CD4-positive, alpha-beta memory T cell (primary cell): Measurements from ENCODE around the gene ITPA. TPM values are rescaled to one million over a fixed set of nuclear protein-coding genes. Genes with fewer than 3 reads are reported as not detected.

Experiments
- CTCF ChIA-PET: fragments of 350-600 bp; sonication (Branson Sonifier 250); formaldehyde crosslinking; loops from one replicate; lab custom pipeline; 2021; ENCODE audit warnings: inconsistent platforms; ENCODE audit not compliant: partially characterized antibody; lab: Charles Lee
- POLR2A ChIA-PET: fragments of 350-600 bp; sonication (Branson Sonifier 250); formaldehyde crosslinking; loops from one replicate; lab custom pipeline; 2021; ENCODE audit not compliant: partially characterized antibody; lab: Charles Lee
- DNase-seq, 5 donors: peaks; one replicate each; pipeline versions ENCODE4 v3.0.0 to v3.0.0-alpha.2; 2020 to 2022; ENCODE audit warnings: mixed read lengths in 1 of 5
- H3K27ac ChIP-seq: one replicate; pipeline ENCODE4 v1.7.0; 2013; ENCODE audit warnings: low read depth, low read length
- H3K27me3 ChIP-seq: 2 replicates; pipeline ENCODE4 v1.7.0; 2013; ENCODE audit warnings: mild to moderate bottlenecking, low read length, moderate library complexity; ENCODE audit not compliant: insufficient read depth
- H3K36me3 ChIP-seq: 2 replicates; pipeline ENCODE4 v1.7.0; 2013; ENCODE audit warnings: mild to moderate bottlenecking, low read length, moderate library complexity; ENCODE audit not compliant: insufficient read depth
- H3K4me1 ChIP-seq: 2 replicates; pipeline ENCODE4 v1.7.0; 2013; ENCODE audit warnings: mild to moderate bottlenecking, low read length, moderate library complexity; ENCODE audit not compliant: insufficient read depth
- H3K4me3 ChIP-seq, 2 donors: one replicate each; pipeline ENCODE4 v1.7.0; 2013; ENCODE audit warnings: low read length in 2 of 2, mild to moderate bottlenecking in 1 of 2
- H3K9me3 ChIP-seq, 2 donors: one replicate each; pipeline ENCODE4 v1.7.0; 2013; ENCODE audit warnings: low read length in 2 of 2, control low read depth in 1 of 2; ENCODE audit not compliant: control insufficient read depth in 1 of 2
- H3K27ac Mint-ChIP-seq, 7 donors: one replicate each; pipeline ENCODE4 v1.8.0; 2020 to 2021; ENCODE audit warnings: mixed read lengths in 7 of 7, mild to moderate bottlenecking in 6 of 7, inconsistent platforms in 3 of 7, moderate library complexity in 3 of 7
- H3K27me3 Mint-ChIP-seq, 2 donors: one replicate each; pipeline ENCODE4 v1.8.0; 2020 to 2021; ENCODE audit warnings: mixed read lengths in 2 of 2
- H3K36me3 Mint-ChIP-seq, 2 donors: one replicate each; pipeline ENCODE4 v1.8.0; 2020 to 2021; ENCODE audit warnings: mixed read lengths in 2 of 2, inconsistent platforms in 1 of 2, mild to moderate bottlenecking in 1 of 2
- H3K4me1 Mint-ChIP-seq, 4 donors: one replicate each; pipeline ENCODE4 v1.8.0; 2020 to 2021; ENCODE audit warnings: mixed read lengths in 4 of 4, mild to moderate bottlenecking in 1 of 4
- H3K4me3 Mint-ChIP-seq, 8 donors: one replicate each; pipeline ENCODE4 v1.8.0; 2020 to 2021; ENCODE audit warnings: mixed read lengths in 8 of 8, mild to moderate bottlenecking in 7 of 8, moderate library complexity in 6 of 8, inconsistent platforms in 3 of 8
- H3K9me3 Mint-ChIP-seq, 8 donors: one replicate each; pipeline ENCODE4 v1.8.0; 2020 to 2021; ENCODE audit warnings: mixed read lengths in 8 of 8, mild to moderate bottlenecking in 5 of 8, inconsistent platforms in 3 of 8, moderate library complexity in 1 of 8
- intact Hi-C: fragments of 100-400 bp; cut with micrococcal nuclease; formaldehyde crosslinking; loops from one replicate; pipeline ENCODE4 v1.15.1; 2023
- polyA plus RNA-seq, 2 donors: library from polyadenylated mRNA; unstranded; fragments of 300-500 nt; fragmentation: Illumina TruSeq; gene quantifications; one replicate each; pipeline ENCODE4 v1.2.3, GENCODE V29; 2021
- total RNA-seq, 2 experiments: library from RNA; stranded (reverse); gene quantifications; one replicate each; pipeline ENCODE4 v1.2.3, GENCODE V29; 2021

The ITPA gene
- total and polyA plus RNA-seq, 4 experiments from 2014 or later: 46.7 to 75.9 (median 47.4) TPM

- Mint-ChIP-seq H3K27me3 (peaks cover 6 to 12% of the 10 kb centered on the region in 2 donors), H3K4me3 (peak overlapping the region; percentile 80 to 88 (median 84)), H3K27ac (peak overlapping the region; percentile 52 to 92 (median 87)), H3K36me3 (peaks cover 0 to 1% of the 10 kb centered on the region in 2 donors), H3K9me3 (no peaks in the 10 kb centered on the region), H3K4me1 (peaks cover 4 to 25% (median 11%) of the 10 kb centered on the region in 4 donors)
- Histone ChIP-seq H3K4me1 (peaks cover 15% of the 10 kb centered on the region), H3K9me3 (no peaks in the 10 kb centered on the region), H3K4me3 (peak overlapping the region; percentile 73 to 89), H3K27me3 (no peaks in the 10 kb centered on the region), H3K27ac (peak overlapping the region; percentile 89), H3K36me3 (no peaks in the 10 kb centered on the region)
- POLR2A ChIA-PET: interaction anchor here (0.9 kb wide), 1 partner anchor 16 kb away, joined by 4 read pairs; no protein-coding TSS in a partner anchor
- DNase-seq: peak in 2 of 5 donors; percentile 46 to 90
- intact Hi-C loops: loop anchor here (1.0 to 5.0 kb wide), 4 partner anchors 15 to 65 kb away; partner anchors contain the start of genes DDRGK1, FASTKD5, SLC4A11 and UBOX5
- CTCF ChIA-PET: no interaction called here
Observed at GRCh38 chr20:3173610-3174441, 35.5 kb upstream of the ITPA start.

GRCh38 chr20:3174442-3175261, 34.6 kb upstream of the ITPA start:
- peak overlapping the region; percentile 73 to 89 for H3K4me3 ChIP-seq
- peak overlapping the region in 2 of 7 donors; percentile 82 to 87 for H3K27ac Mint-ChIP-seq

GRCh38 chr20:3175270-3175669, 34.0 kb upstream of the ITPA start:
- peak overlapping the region in 5 of 8 donors; percentile 4 to 85 (median 75) for H3K4me3 Mint-ChIP-seq
- ChIA-PET POLR2A (no interaction called here), CTCF (interaction anchor here (0.9 kb wide), 1 partner anchor 43 kb away, joined by 3 read pairs; no protein-coding TSS in a partner anchor)
- H3K4me1 Mint-ChIP-seq: peaks cover 4 to 19% (median 11%) of the 10 kb centered on the region in 4 donors
- peaks cover 0 to 1% of the 10 kb centered on the region in 2 donors for H3K36me3 Mint-ChIP-seq
- peaks cover 15% of the 10 kb centered on the region for H3K4me1 ChIP-seq
- DNase-seq: no peak
- H3K9me3 ChIP-seq: no peaks in the 10 kb centered on the region
- H3K9me3 Mint-ChIP-seq: no peaks in the 10 kb centered on the region
- intact Hi-C loops: no loop called here
- H3K27ac ChIP-seq: no peak overlapping the region
- peaks cover 2 to 3% of the 10 kb centered on the region in 2 donors for H3K27me3 Mint-ChIP-seq
- H3K27ac Mint-ChIP-seq: peak overlapping the region in 1 of 7 donors; percentile 87
- no peak overlapping the region for H3K4me3 ChIP-seq
- H3K36me3 ChIP-seq: no peaks in the 10 kb centered on the region
- H3K27me3 ChIP-seq: no peaks in the 10 kb centered on the region

More at GRCh38 chr20:3174442-3175261, 34.6 kb upstream of the ITPA start:
- Histone ChIP-seq H3K27ac (no peak overlapping the region), H3K4me1 (peaks cover 15% of the 10 kb centered on the region), H3K9me3 (no peaks in the 10 kb centered on the region), H3K36me3 (no peaks in the 10 kb centered on the region), H3K27me3 (no peaks in the 10 kb centered on the region)
- CTCF ChIA-PET: interaction anchor here (0.9 kb wide), 1 partner anchor 43 kb away, joined by 3 read pairs; no protein-coding TSS in a partner anchor
- intact Hi-C loops: loop anchor here (5.0 kb wide), 1 partner anchor 52 kb away; no protein-coding TSS in a partner anchor
- POLR2A ChIA-PET: no interaction called here
- H3K4me3 Mint-ChIP-seq: peak overlapping the region; percentile 80 to 88 (median 84)
- H3K4me1 Mint-ChIP-seq: peaks cover 4 to 19% (median 11%) of the 10 kb centered on the region in 4 donors
- peaks cover 2 to 6% of the 10 kb centered on the region in 2 donors for H3K27me3 Mint-ChIP-seq
- peaks cover 0 to 1% of the 10 kb centered on the region in 2 donors for H3K36me3 Mint-ChIP-seq
- no peaks in the 10 kb centered on the region for H3K9me3 Mint-ChIP-seq
- no peak for DNase-seq

- H3K4me3 ChIP-seq: no peak overlapping the region
- H3K27ac ChIP-seq: no peak overlapping the region
- H3K4me1 ChIP-seq: peaks cover 7% of the 10 kb centered on the region
- no peak for DNase-seq
- no peaks in the 10 kb centered on the region for H3K27me3 ChIP-seq
- no peak overlapping the region for H3K4me3 Mint-ChIP-seq
- intact Hi-C loops: no loop called here
- H3K36me3 Mint-ChIP-seq: no peaks in the 10 kb centered on the region
- no peak overlapping the region for H3K27ac Mint-ChIP-seq
- H3K36me3 ChIP-seq: no peaks in the 10 kb centered on the region
- POLR2A ChIA-PET: no interaction called here
- H3K4me1 Mint-ChIP-seq: peaks cover 4 to 9% (median 7%) of the 10 kb centered on the region in 4 donors
- CTCF ChIA-PET: interaction anchor here (0.7 kb wide), 1 partner anchor 42 kb away, joined by 3 read pairs; no protein-coding TSS in a partner anchor
- peaks cover 0 to 2% of the 10 kb centered on the region in 2 donors for H3K27me3 Mint-ChIP-seq
- H3K9me3 Mint-ChIP-seq: no peaks in the 10 kb centered on the region
- H3K9me3 ChIP-seq: no peaks in the 10 kb centered on the region
Observed at GRCh38 chr20:3177746-3178485, 31.4 kb upstream of the ITPA start.

- Histone ChIP-seq H3K27ac (no peak overlapping the region), H3K27me3 (no peaks in the 10 kb centered on the region), H3K4me1 (no peaks in the 10 kb centered on the region), H3K4me3 (no peak overlapping the region), H3K9me3 (no peaks in the 10 kb centered on the region), H3K36me3 (no peaks in the 10 kb centered on the region)
- ChIA-PET CTCF (no interaction called here), POLR2A (no interaction called here)
- intact Hi-C loops: no loop called here
- H3K4me3 Mint-ChIP-seq: no peak overlapping the region
- H3K27ac Mint-ChIP-seq: no peak overlapping the region
- DNase-seq: no peak
- H3K36me3 Mint-ChIP-seq: no peaks in the 10 kb centered on the region
- no peaks in the 10 kb centered on the region for H3K27me3 Mint-ChIP-seq
- peaks cover 0 to 3% (median under 1%) of the 10 kb centered on the region in 4 donors for H3K4me1 Mint-ChIP-seq
- H3K9me3 Mint-ChIP-seq: no peaks in the 10 kb centered on the region
Observed at GRCh38 chr20:3180319-3180718, 29.0 kb upstream of the ITPA start.

GRCh38 chr20:3181270-3181669, 28.0 kb upstream of the ITPA start:
- Histone ChIP-seq H3K27me3 (no peaks in the 10 kb centered on the region), H3K4me3 (no peak overlapping the region), H3K27ac (no peak overlapping the region), H3K4me1 (no peaks in the 10 kb centered on the region), H3K9me3 (no peaks in the 10 kb centered on the region), H3K36me3 (no peaks in the 10 kb centered on the region)
- Mint-ChIP-seq H3K4me3 (no peak overlapping the region), H3K27me3 (no peaks in the 10 kb centered on the region), H3K9me3 (no peaks in the 10 kb centered on the region), H3K36me3 (no peaks in the 10 kb centered on the region), H3K4me1 (peaks cover 0 to 3% (median 0%) of the 10 kb centered on the region in 4 donors), H3K27ac (no peak overlapping the region)
- intact Hi-C loops: no loop called here
- no peak for DNase-seq
- ChIA-PET POLR2A (no interaction called here), CTCF (interaction anchor here (0.9 kb wide), 1 partner anchor 23 kb away, joined by 3 read pairs; no protein-coding TSS in a partner anchor)
